HEK293 (cell line): ENCODE measurements around the gene MEIKIN.
A peak's percentile ranks its signal among the peaks of the same experiment; 100 is the strongest.

Experiments used
- CTCF ChIA-PET: fragments of 350-600 bp; formaldehyde crosslinking; extraction: SDS; loops from one replicate; lab custom pipeline; 2021; ENCODE audit warnings: antibody characterized with exemption; lab: Yijun Ruan, JAX
- POLR2A ChIA-PET: fragments of 300-600 bp; formaldehyde crosslinking; extraction: SDS; loops from one replicate; lab custom pipeline; 2020; ENCODE audit warnings: antibody characterized with exemption, inconsistent platforms; lab: Yijun Ruan, JAX
- H3K27ac ChIP-seq: fragments of 200-500 bp; sonication (Bioruptor generic); 2 replicates; pipeline ENCODE4 v1.5.1; 2014; ENCODE audit warnings: low read depth, low read length, control low read depth, inconsistent platforms; ENCODE audit errors: extremely low read depth
- H3K36me3 ChIP-seq, 2 experiments: fragments of 200-500 bp in 1 of 2; sonication (Bioruptor generic) in 1 of 2; 1 replicate in 1 of 2; 2 replicates in 1 of 2; pipeline ENCODE4 v1.5.1; 2014 to 2017; ENCODE audit warnings: inconsistent platforms in 2 of 2, low read length in 2 of 2; ENCODE audit not compliant: control insufficient read depth in 2 of 2, insufficient read depth in 1 of 2
- H3K4me1 ChIP-seq: fragments of 200-500 bp; sonication (Bioruptor generic); 2 replicates; pipeline ENCODE4 v1.5.1; 2014; ENCODE audit warnings: mild to moderate bottlenecking, low read length, inconsistent platforms; ENCODE audit not compliant: control insufficient read depth, insufficient read depth
- H3K4me3 ChIP-seq: 2 replicates; pipeline ENCODE4 v1.5.1; 2011; ENCODE audit warnings: low read depth, mild to moderate bottlenecking, control low read depth, low read length, moderate library complexity
- H3K9me3 ChIP-seq: fragments of 200-500 bp; sonication (Bioruptor generic); 2 replicates; pipeline ENCODE4 v1.5.1; 2014; ENCODE audit warnings: low read depth, low read length, inconsistent platforms; ENCODE audit not compliant: control insufficient read depth, insufficient read depth
- ZEB2 ChIP-seq: fragments of 450-650 bp; formaldehyde crosslinking; IDR thresholded peaks from 2 replicates; pipeline ENCODE4 v1.5.1; 2016; ENCODE audit warnings: missing biosample characterization, missing genetic modification characterization
- ZNF19 ChIP-seq: fragments of 450-650 bp; formaldehyde crosslinking; IDR thresholded peaks from 2 replicates; pipeline ENCODE4; 2016; ENCODE audit warnings: missing biosample characterization, missing genetic modification characterization, low read depth
- ZNF324 ChIP-seq: fragments of 450-650 bp; formaldehyde crosslinking; IDR thresholded peaks from 2 replicates; pipeline ENCODE4 v1.5.1; 2016; ENCODE audit warnings: missing biosample characterization, missing genetic modification characterization
- ZNF354C ChIP-seq: fragments of 450-650 bp; formaldehyde crosslinking; IDR thresholded peaks from 2 replicates; pipeline ENCODE4 v1.5.1; 2016; ENCODE audit warnings: missing biosample characterization, missing genetic modification characterization, low read depth, borderline replicate concordance
- ZNF366 ChIP-seq: fragments of 450-650 bp; formaldehyde crosslinking; conservative IDR thresholded peaks from 2 replicates; pipeline ENCODE4 v1.5.1; 2016; ENCODE audit warnings: missing biosample characterization, missing genetic modification characterization
- ZNF549 ChIP-seq: fragments of 450-650 bp; IDR thresholded peaks from 2 replicates; pipeline ENCODE4 v1.5.1; 2018; ENCODE audit warnings: missing biosample characterization, missing genetic modification characterization, mild to moderate bottlenecking, inconsistent platforms, moderate library complexity
- ZNF645 ChIP-seq: fragments of 450-650 bp; formaldehyde crosslinking; IDR thresholded peaks from 2 replicates; pipeline ENCODE4; 2016; ENCODE audit warnings: missing biosample characterization, missing genetic modification characterization
- ZSCAN16 ChIP-seq: fragments of 450-650 bp; formaldehyde crosslinking; IDR thresholded peaks from 2 replicates; pipeline ENCODE4 v1.5.1; 2016; ENCODE audit warnings: missing biosample characterization, missing genetic modification characterization
- ZSCAN4 ChIP-seq: fragments of 450-650 bp; formaldehyde crosslinking; IDR thresholded peaks from 2 replicates; pipeline ENCODE4 v1.5.1; 2017; ENCODE audit warnings: missing biosample characterization, missing genetic modification characterization
- TF ChIP-seq, protein P1 (sequence below): fragments of 450-650 bp; formaldehyde crosslinking; IDR thresholded peaks from 2 replicates; pipeline ENCODE4 v1.5.1; 2017; ENCODE audit warnings: missing biosample characterization, missing genetic modification characterization
- TF ChIP-seq, protein P2 (sequence below): fragments of 450-650 bp; formaldehyde crosslinking; IDR thresholded peaks from 2 replicates; pipeline ENCODE4 v1.5.1; 2017; ENCODE audit warnings: missing biosample characterization, missing genetic modification characterization

Gene MEIKIN

GRCh38 chr5:131758520-131758900 is 187.0 kb downstream of the MEIKIN start:
- TF ChIP-seq ZNF366 (tag by site-specific recombination) = 0 out of 2 replicates have a peak, but pooled peaks have one; percentile 22
- no peak for TF ChIP-seq ZSCAN4 (tag by site-specific recombination)
- TF ChIP-seq, protein P1, sequence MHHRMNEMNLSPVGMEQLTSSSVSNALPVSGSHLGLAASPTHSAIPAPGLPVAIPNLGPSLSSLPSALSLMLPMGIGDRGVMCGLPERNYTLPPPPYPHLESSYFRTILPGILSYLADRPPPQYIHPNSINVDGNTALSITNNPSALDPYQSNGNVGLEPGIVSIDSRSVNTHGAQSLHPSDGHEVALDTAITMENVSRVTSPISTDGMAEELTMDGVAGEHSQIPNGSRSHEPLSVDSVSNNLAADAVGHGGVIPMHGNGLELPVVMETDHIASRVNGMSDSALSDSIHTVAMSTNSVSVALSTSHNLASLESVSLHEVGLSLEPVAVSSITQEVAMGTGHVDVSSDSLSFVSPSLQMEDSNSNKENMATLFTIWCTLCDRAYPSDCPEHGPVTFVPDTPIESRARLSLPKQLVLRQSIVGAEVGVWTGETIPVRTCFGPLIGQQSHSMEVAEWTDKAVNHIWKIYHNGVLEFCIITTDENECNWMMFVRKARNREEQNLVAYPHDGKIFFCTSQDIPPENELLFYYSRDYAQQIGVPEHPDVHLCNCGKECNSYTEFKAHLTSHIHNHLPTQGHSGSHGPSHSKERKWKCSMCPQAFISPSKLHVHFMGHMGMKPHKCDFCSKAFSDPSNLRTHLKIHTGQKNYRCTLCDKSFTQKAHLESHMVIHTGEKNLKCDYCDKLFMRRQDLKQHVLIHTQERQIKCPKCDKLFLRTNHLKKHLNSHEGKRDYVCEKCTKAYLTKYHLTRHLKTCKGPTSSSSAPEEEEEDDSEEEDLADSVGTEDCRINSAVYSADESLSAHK (tag by site-specific recombination) = no peak
- TF ChIP-seq, protein P2, sequence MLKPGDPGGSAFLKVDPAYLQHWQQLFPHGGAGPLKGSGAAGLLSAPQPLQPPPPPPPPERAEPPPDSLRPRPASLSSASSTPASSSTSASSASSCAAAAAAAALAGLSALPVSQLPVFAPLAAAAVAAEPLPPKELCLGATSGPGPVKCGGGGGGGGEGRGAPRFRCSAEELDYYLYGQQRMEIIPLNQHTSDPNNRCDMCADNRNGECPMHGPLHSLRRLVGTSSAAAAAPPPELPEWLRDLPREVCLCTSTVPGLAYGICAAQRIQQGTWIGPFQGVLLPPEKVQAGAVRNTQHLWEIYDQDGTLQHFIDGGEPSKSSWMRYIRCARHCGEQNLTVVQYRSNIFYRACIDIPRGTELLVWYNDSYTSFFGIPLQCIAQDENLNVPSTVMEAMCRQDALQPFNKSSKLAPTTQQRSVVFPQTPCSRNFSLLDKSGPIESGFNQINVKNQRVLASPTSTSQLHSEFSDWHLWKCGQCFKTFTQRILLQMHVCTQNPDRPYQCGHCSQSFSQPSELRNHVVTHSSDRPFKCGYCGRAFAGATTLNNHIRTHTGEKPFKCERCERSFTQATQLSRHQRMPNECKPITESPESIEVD = 0 out of 2 replicates have a peak, but pooled peaks have one; percentile 41
- TF ChIP-seq ZNF19 = no peak
- no peak for TF ChIP-seq ZNF324 (tag by site-specific recombination)
- TF ChIP-seq, all 188 proteins: peak for 2
- no peaks in the 10 kb centered on the region for H3K36me3 ChIP-seq
- ChIA-PET CTCF (no interaction called here), POLR2A (no interaction called here)
- no peak overlapping the region for H3K27ac ChIP-seq
- peaks cover 8% of the 10 kb centered on the region for H3K4me1 ChIP-seq
- no peaks in the 10 kb centered on the region for H3K9me3 ChIP-seq
- no peak overlapping the region for H3K4me3 ChIP-seq

- TF ChIP-seq ZEB2 (tag by site-specific recombination) = no peak
- no peak for TF ChIP-seq ZNF549 (tag by site-specific recombination)
- no peak for TF ChIP-seq ZNF645 (tag by site-specific recombination)
- TF ChIP-seq ZNF354C (tag by site-specific recombination) = no peak
- no peak for TF ChIP-seq ZSCAN16 (tag by site-specific recombination)
Observed at GRCh38 chr5:131757830-131758519, 187.5 kb downstream of the MEIKIN start.

More at GRCh38 chr5:131757830-131758519, 187.5 kb downstream of the MEIKIN start:
- H3K27ac ChIP-seq = no peak overlapping the region
- POLR2A ChIA-PET = no interaction called here
- no peaks in the 10 kb centered on the region for H3K36me3 ChIP-seq
- peaks cover 8% of the 10 kb centered on the region for H3K4me1 ChIP-seq
- no peak overlapping the region for H3K4me3 ChIP-seq
- H3K9me3 ChIP-seq = no peaks in the 10 kb centered on the region
- CTCF ChIA-PET = no interaction called here
